Activated CD8-positive, alpha-beta memory T cell treated with anti-CD3 and anti-CD28 coated beads, Interleukin-2, amount 50 U/mL, for 1 hour (primary cell): ENCODE measurements around the gene GPR160.
"Not testable (repeated sequence)": the region's sequence is repeated elsewhere in the genome, so short reads cannot be mapped to it uniquely, and the experiment has no call there.

Experiments used
- DNase-seq: peaks from one replicate; pipeline ENCODE4 v3.0.0-alpha.2; 2020; ENCODE audit errors: extremely low read depth

The GPR160 gene, protein sequence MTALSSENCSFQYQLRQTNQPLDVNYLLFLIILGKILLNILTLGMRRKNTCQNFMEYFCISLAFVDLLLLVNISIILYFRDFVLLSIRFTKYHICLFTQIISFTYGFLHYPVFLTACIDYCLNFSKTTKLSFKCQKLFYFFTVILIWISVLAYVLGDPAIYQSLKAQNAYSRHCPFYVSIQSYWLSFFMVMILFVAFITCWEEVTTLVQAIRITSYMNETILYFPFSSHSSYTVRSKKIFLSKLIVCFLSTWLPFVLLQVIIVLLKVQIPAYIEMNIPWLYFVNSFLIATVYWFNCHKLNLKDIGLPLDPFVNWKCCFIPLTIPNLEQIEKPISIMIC

GRCh38 chr3:170037463-170038433 is at the start of gene GPR160:
TSS of gene GPR160 (plus strand) at chr3:170037995. CDS start at chr3:170083973, 45,978 bp downstream.
- DNase-seq: peak; percentile 43

GRCh38 chr3:169990431-169990830 is 47.4 kb upstream of the GPR160 start:
- no peak for DNase-seq

GRCh38 chr3:169992156-169992555 is 45.6 kb upstream of the GPR160 start:
- DNase-seq: no peak

- DNase-seq: no peak
Observed at GRCh38 chr3:169992781-169993180, 45.0 kb upstream of the GPR160 start.

DNA sequence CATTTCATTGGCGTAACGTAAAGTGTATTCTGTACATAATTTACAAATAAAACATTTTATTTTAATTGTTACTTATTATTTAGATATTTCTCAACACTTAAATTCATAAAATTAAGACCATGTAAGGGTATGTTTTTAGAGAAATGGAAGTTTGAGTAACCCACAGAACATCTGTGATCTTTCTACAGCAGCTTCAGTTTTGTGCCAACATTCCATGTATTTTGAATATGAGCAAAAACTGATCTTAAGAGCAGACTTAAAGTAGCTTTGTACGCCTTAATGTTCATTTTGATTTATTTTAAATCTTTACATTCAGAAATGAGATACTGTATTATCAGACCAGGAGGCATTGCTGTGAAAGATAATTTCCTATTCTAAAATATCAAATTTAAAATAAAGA is 44.0 kb upstream of the GPR160 start:
- no peak for DNase-seq

DNA sequence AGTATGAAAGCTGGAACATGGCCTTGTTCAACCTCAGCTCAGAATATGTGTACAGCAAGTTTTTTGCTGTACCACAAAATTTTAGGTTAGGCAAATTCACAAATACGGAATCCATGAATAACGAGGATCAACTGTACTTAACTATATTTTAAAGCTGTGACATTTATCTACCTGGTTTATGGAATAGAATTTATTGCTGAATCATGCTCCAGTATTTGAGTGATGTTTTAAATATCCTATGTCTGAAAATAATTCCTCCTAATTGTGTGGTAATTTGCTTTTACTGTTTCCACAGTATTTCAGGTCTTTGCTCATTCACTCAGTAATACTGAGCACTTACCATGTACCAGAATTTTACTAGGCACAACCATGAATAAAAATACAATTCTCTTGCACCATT is 41.7 kb upstream of the GPR160 start:
- DNase-seq: no peak

GRCh38 chr3:169998668-169999131 is 39.1 kb upstream of the GPR160 start:
- no peak for DNase-seq

DNA sequence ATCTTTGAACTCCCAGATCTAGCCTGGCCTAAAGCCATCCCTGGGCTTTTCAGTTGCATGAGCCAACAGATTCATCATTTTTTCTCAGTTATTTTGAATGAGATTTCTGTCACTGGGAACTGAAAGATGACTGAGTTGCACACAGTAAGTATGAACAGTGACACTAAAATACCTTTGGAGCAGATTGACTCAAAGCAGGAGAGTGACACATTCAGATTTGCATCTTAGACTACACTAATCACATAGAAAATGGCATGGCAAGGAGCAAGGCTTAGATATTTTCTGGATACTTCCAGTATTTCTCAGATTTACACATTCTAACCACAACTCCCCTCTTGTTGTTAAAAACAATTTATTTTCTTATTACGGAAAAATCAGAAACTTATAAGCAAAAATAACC is 38.4 kb upstream of the GPR160 start:
- DNase-seq: no peak

DNA sequence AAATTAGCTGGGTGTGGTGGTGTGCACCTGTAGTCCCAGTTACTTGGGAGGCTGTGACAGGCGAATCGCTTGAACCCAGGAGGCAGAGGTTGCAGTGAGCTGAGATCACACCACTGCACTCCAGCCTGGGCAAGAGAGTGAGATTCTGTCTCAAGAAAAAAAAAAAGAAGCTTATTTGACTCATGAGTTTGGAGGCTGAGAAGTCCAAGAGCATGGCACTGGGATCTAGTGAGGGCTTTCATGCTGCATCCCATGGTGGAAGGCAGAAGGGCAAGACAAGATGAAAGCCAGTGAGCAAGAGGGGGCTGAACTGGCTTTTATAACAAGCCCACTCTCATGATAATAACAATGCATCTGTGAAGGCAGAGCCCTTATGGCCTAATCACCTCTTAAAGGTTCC is 37.7 kb upstream of the GPR160 start:
- DNase-seq: no peak

- no peak for DNase-seq
Observed at GRCh38 chr3:170002231-170002630, 35.6 kb upstream of the GPR160 start.

- no peak for DNase-seq
Observed at GRCh38 chr3:170002879-170003278, 34.9 kb upstream of the GPR160 start.

DNA sequence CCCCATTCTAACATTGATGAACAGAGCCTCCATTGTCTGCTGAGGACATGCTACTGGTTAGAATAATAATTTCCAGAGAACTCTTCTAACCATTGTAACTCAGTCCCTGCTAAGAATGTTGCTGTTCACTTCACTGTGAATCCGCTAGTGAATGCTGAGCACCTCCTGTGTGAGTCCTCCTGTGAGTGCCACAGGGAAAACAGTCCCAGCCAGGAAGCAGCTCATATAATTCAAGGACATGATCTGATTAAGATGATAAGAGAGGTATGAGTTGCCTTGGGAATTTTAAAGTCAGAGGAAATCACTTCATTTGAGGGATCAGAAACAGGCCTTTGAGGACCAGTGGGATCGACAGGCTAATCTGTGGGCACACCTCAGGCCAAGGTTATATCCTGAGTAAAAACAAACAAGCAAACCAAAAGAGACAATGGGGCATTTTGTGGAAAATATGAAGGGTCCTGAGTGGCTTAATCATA is 33.9 kb upstream of the GPR160 start:
- DNase-seq: no peak

DNA sequence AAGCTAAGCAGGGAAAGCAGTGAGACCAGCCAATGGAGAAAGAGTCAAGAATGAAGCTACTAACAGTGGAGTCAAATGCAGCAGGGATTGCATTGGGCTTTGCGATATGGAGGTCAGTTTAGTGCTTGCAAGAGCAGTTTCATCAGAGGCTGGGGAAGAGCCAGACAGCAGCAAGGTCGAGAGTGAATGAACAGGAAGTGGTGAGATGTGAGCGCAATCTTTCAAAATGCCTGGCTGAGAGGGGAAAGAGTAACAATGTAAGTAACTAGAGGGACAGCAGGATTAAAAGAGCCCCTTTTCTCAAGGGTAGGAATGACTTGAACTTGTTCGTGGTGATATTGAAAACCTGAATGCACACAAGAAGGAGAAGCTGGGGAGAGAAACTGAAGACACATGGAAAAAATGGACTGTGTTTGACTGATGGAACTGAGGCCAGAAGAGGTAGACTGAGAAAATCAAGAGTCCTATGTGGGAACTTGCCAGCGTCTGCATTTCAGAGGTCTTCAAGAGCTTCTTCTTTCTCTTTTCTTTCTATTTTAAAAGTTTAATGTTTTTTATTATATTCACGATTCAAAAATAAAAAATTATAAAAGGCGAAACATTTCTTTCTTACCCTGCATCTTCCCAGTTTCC is 30.6 kb upstream of the GPR160 start:
- no peak for DNase-seq

GRCh38 chr3:170010498-170010897 is 27.3 kb upstream of the GPR160 start:
- DNase-seq: no peak

- DNase-seq: no peak
Observed at GRCh38 chr3:170012683-170013400, 25.0 kb upstream of the GPR160 start.

GRCh38 chr3:170016057-170016456 is 21.7 kb upstream of the GPR160 start:
- no peak for DNase-seq

DNA sequence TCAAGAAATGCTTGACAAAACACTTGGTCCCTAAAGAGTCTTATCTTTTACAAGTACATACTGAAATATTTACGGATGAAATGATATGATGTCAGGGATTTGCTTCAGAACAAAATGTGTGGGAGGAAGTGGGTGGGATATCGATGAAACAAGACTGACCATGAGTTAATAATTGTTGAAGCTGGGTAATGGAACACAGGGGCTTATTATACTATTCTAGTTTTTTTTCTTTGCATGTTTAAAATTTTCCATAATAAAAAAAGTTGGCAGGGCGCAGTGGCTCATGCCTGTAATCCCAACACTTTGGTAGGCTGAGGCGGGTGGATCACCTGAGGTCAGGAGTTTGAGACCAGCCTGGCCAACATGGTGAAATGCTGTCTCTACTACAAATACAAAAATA is 18.5 kb upstream of the GPR160 start:
- DNase-seq: not testable (repeated sequence)

GRCh38 chr3:170021083-170021482 is 16.7 kb upstream of the GPR160 start:
- no peak for DNase-seq

DNA sequence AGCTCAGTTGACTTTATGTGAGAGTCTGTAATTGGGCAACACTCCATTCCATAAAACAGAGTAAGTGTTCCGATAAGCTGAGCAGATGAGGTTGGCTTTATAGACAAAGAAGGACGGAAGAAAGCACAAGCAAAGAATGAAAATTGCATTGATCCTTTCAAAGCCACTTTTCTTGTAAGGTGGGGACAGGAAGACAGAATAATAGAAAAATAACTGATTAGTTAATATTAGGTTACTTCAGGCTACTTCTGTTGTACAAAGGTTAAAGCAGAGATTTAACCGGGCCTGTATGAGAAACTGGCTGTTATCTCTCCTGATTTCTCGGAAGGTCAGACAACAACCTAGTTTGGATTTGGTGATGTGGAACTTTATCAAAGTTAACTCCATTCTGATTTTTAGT is 15.5 kb upstream of the GPR160 start:
- DNase-seq: no peak

- no peak for DNase-seq
Observed at GRCh38 chr3:170023165-170023564, 14.6 kb upstream of the GPR160 start.

GRCh38 chr3:170024581-170024980 is 13.2 kb upstream of the GPR160 start:
- DNase-seq: no peak
